SK-N-MC (cell line): ENCODE measurements around the gene RPL39.

Experiments used
- EZH2 ChIP-seq: fragments of 200-600 bp; sonication (generic); IDR thresholded peaks from one replicate; pipeline ENCODE4 v1.6.1; 2017; ENCODE audit warnings: antibody characterized with exemption
- FOXP2 ChIP-seq: optimal IDR thresholded peaks from 2 replicates; pipeline ENCODE3; 2011; ENCODE audit warnings: mild to moderate bottlenecking, moderate library complexity; ENCODE audit not compliant: insufficient read depth; ENCODE audit errors: extremely low read length, control extremely low read depth
- POLR2AphosphoS5 ChIP-seq: IDR thresholded peaks from 2 replicates; pipeline ENCODE4 v1.6.1; 2012; ENCODE audit warnings: mild to moderate bottlenecking, low read depth, low read length, borderline replicate concordance

GRCh38 chrX:119816300-119816699 lies 24.9 kb upstream of the RPL39 start:
- no peak for TF ChIP-seq POLR2AphosphoS5
- TF ChIP-seq EZH2 = no peak
- TF ChIP-seq FOXP2 = no peak
